Astrocyte of the cerebellum (primary cell): ENCODE results near the gene CSPG5.

Experiments used
- DNase-seq: peaks from one replicate; pipeline ENCODE4 v3.0.0-alpha.2; 2011; ENCODE audit warnings: low read depth
- H3K4me3 ChIP-seq: 2 replicates; pipeline ENCODE4 v1.5.1; 2011; ENCODE audit warnings: mild to moderate bottlenecking, low read depth, low read length, moderate library complexity
- in situ Hi-C: cut with HindIII; loops from 2 replicates; pipeline ENCODE4 v1.10.0; 2017; ENCODE audit warnings: low sequenced_read_pairs
- TF ChIP-seq, protein P1 (sequence below): IDR thresholded peaks from 2 replicates; pipeline ENCODE4 v1.5.1; 2012; ENCODE audit warnings: low read length, low read depth, moderate library complexity, mild to moderate bottlenecking; ENCODE audit errors: missing control alignments

The CSPG5 gene

DNA sequence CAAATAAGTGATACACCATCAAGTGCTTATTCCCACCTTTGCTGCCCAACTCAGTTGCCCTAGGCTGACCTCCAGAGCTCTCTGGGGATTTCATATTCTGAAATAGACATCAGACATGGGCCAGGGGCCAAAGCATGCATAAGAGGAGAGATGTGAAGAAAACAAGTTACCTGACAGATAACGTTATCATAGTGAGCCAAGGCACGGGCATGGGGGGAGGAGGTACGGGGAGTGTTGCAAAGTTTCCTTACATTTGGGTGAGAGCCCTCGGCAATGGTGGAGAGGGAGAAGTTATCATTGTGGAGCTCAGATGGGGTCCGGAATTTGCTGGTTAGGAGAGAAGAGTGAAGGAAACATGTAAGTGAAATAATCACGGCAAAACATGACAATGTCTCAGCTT is 9.8 kb downstream of the CSPG5 start:
- TF ChIP-seq, protein P1, sequence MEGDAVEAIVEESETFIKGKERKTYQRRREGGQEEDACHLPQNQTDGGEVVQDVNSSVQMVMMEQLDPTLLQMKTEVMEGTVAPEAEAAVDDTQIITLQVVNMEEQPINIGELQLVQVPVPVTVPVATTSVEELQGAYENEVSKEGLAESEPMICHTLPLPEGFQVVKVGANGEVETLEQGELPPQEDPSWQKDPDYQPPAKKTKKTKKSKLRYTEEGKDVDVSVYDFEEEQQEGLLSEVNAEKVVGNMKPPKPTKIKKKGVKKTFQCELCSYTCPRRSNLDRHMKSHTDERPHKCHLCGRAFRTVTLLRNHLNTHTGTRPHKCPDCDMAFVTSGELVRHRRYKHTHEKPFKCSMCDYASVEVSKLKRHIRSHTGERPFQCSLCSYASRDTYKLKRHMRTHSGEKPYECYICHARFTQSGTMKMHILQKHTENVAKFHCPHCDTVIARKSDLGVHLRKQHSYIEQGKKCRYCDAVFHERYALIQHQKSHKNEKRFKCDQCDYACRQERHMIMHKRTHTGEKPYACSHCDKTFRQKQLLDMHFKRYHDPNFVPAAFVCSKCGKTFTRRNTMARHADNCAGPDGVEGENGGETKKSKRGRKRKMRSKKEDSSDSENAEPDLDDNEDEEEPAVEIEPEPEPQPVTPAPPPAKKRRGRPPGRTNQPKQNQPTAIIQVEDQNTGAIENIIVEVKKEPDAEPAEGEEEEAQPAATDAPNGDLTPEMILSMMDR, result no peak
- in situ Hi-C loops, result no loop called here
- DNase-seq, result no peak
- H3K4me3 ChIP-seq, result no peak overlapping the region

DNA sequence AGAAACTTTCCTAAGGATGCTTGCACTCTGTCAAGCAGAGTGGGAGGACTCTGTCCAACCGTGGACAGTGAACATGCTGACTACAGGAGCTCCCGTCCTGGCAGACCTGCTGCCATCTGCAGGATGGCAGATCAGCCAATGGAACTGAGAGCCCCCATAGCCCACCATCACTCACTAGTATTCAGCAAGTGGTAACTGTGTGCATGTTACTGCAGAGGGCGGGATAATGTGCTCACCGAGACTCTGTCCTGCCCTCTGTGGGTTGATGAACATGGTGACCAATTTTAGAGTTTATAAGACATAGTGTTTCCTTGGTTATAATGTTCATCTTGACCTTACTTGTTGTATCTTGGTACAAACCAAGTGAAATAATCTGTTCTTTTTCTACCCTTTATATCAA is 11.5 kb downstream of the CSPG5 start:
- in situ Hi-C loops, result no loop called here
- H3K4me3 ChIP-seq, result no peak overlapping the region
- no peak for DNase-seq
- TF ChIP-seq, protein P1, result no peak

DNA sequence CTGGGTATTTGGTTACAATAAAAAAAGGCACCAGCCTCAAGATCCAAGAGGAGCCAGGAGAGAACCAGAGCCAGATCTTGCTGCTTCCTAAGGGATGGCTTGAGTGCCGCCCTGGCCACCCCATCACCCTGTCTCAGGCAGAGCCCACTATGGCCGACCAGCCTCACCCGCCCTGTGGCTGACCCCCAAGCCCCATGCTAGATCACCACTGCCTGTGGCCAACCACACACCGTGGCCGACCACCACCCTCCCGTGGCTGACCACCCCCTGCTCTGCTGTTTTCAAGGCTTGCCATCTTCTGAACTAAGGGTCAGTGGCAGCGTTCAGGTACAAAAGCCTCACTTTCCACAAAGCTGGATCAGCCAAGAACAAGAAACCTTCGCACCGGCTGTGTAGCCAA is 12.0 kb downstream of the CSPG5 start:
- in situ Hi-C loops, result no loop called here
- TF ChIP-seq, protein P1, result no peak
- H3K4me3 ChIP-seq, result no peak overlapping the region
- DNase-seq, result no peak

DNA sequence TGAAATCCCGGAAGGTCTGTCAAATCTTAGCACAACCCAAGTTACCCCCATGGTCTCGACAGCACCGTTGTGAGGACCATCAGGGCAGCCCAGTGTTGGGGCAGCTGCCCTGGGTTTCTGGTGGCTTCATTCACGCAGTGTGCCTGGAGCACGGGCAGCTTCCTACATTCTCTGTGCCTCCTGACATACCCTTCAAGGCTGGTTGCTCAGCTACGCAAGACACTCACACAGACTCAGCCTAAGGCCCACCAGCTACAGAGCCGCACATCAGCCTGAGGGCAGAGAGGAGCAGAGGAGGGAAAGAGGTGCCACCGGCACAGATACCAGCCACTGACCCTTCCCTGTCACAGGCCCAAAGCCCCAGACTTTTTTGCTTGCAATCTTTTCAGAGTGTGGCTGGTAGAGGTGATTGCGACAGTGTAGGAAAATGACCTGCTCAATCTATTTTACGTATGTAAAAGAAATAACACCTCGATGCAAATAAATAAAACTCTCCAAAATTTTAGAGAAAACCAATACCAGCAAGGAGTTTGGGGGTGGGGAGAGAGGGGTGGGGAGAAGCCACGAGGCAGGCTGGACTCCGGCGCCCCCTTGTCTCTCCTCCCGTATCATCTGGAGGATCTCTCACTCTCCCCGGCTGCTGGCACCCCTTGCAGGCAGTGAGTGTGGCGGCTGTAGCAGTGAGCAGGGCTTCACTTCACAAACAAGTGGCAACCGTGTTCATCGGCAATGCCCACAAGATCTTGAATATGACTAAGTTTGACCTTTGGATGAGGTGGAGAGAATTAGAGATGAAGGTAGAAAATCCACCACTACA is 12.7 kb downstream of the CSPG5 start:
- no peak overlapping the region for H3K4me3 ChIP-seq
- in situ Hi-C loops, result no loop called here
- TF ChIP-seq, protein P1, result no peak
- no peak for DNase-seq

DNA sequence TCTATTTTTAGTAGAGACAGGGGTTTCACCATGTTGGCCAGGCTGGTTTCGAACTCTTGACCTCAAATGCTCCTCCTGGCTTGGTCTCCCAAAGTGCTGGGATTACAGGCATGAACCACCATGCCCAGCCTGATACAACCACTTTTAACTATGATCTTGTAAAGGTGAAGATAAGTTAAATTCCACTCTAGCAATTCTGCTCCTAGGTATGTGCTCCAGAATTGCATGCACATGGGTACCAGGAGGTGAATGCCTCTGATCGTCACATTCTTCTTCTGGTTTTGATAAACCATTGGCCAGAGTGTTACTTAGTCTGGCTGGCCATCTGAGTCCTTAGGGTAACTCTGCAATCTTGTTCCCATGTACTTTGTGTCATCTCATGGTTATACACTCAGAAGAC is 22.3 kb downstream of the CSPG5 start:
- no peak overlapping the region for H3K4me3 ChIP-seq
- TF ChIP-seq, protein P1, result no peak
- in situ Hi-C loops, result no loop called here
- DNase-seq, result no peak

DNA sequence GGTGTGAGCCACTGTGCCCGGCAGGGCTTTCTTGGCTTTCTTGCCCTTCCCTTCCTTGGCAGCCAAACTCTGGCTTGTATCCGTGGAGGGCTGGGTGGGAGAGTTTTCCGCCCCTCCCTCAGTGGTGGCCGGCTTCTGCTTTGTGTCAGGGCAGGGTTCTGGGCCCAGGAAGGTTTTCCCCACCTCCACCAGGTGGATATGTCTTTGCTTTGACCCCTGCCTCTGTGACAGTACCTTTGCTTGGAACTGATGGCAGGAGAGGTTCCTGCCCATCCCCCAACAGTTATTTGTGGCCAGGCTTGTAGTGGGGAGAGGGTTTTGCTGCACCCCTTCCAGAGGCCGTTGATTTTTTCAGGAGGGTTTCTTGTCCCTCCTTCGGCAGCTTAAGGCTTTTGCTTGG is 24.3 kb downstream of the CSPG5 start:
- DNase-seq, result no peak
- H3K4me3 ChIP-seq, result no peak overlapping the region
- TF ChIP-seq, protein P1, result no peak
- in situ Hi-C loops, result no loop called here

DNA sequence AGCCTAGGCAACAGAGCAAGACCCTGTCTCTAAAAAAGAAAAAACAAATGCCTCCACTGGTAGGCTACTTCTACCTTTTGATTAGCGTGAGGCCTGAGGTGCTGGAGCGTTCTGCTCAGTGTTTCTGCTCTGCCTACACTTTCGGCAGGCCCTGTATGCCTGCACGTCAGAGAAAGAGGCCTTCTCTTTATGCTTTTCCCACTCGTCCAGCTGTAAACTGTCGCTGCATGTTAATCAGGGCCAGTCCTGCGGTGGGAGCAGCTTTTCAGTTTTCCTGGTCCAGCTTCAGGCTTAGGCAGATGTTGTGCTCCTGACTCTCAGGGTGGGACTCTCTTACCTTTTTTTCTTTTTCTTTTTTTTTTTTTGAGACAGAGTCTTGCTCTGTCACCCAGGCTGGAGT is 25.3 kb downstream of the CSPG5 start:
- no peak overlapping the region for H3K4me3 ChIP-seq
- no peak for DNase-seq
- in situ Hi-C loops, result no loop called here
- TF ChIP-seq, protein P1, result no peak
